ENCODE data around the gene GATA6.

DNA sequence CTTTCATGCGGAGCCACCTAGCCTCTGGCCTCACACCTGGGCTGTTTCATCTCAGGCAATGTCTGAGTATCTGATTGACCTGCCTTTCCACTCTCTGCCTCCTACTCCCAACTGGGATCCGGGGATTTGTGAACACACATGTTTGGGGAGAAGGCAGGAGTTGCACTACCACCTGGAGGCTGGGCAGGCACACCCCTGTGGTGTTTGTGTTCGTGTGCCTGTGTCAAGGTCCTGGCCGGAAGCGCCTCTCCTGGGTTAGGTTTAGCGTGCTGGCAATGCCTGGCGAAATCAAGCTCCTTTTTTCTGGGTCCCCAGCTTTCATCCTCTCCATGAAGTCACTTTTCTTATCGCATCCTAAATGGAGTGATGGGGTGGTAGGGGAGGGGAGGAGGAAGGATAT is 63.9 kb downstream of the GATA6 start:
- TF ChIP-seq, protein P1, sequence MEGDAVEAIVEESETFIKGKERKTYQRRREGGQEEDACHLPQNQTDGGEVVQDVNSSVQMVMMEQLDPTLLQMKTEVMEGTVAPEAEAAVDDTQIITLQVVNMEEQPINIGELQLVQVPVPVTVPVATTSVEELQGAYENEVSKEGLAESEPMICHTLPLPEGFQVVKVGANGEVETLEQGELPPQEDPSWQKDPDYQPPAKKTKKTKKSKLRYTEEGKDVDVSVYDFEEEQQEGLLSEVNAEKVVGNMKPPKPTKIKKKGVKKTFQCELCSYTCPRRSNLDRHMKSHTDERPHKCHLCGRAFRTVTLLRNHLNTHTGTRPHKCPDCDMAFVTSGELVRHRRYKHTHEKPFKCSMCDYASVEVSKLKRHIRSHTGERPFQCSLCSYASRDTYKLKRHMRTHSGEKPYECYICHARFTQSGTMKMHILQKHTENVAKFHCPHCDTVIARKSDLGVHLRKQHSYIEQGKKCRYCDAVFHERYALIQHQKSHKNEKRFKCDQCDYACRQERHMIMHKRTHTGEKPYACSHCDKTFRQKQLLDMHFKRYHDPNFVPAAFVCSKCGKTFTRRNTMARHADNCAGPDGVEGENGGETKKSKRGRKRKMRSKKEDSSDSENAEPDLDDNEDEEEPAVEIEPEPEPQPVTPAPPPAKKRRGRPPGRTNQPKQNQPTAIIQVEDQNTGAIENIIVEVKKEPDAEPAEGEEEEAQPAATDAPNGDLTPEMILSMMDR (IDR thresholded peaks at IDR 0.05 in 4 of 5, conservative IDR thresholded peaks at IDR 0.05 in 1 of 5): no peak
- TF ChIP-seq POLR2A (IDR thresholded peaks at IDR 0.05): no peak
